Measurements from ENCODE around the gene TMEM108. TPM values are rescaled to one million over a fixed set of nuclear protein-coding genes. Genes with fewer than 3 reads are reported as not detected.

Gene TMEM108
- total RNA-seq, 4 donors from 2014 or later: 1.1 to 3.2 TPM; not detected in 2

DNA sequence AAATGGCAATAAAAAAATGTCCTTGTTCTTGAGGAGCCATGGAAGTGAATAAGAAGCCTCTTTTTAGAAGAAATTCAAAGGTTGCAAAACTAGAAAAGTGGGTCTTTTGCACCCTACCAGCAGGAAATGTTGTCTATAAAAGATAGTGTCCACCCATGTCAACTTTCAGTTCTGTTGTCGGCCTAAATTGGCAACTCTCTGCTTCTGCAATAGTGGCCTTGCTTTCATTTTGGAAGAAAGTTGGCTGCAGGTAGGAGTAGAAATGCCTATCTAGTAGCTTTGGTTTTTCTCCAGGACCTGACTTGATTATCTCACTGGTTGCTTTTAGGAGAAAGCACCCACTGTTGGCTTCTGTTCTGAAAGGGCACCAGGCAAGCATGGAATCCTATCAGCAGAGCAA lies 85.4 kb downstream of the TMEM108 start:
- intact Hi-C loops (cut with DNase I; ENCODE audit: low total_unique reads): no loop called here
- DNase-seq: no peak
- TF ChIP-seq, protein P1, sequence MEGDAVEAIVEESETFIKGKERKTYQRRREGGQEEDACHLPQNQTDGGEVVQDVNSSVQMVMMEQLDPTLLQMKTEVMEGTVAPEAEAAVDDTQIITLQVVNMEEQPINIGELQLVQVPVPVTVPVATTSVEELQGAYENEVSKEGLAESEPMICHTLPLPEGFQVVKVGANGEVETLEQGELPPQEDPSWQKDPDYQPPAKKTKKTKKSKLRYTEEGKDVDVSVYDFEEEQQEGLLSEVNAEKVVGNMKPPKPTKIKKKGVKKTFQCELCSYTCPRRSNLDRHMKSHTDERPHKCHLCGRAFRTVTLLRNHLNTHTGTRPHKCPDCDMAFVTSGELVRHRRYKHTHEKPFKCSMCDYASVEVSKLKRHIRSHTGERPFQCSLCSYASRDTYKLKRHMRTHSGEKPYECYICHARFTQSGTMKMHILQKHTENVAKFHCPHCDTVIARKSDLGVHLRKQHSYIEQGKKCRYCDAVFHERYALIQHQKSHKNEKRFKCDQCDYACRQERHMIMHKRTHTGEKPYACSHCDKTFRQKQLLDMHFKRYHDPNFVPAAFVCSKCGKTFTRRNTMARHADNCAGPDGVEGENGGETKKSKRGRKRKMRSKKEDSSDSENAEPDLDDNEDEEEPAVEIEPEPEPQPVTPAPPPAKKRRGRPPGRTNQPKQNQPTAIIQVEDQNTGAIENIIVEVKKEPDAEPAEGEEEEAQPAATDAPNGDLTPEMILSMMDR (IDR thresholded peaks at IDR 0.05): no peak
- TF ChIP-seq POLR2A (IDR thresholded peaks at IDR 0.05): no peak

DNA sequence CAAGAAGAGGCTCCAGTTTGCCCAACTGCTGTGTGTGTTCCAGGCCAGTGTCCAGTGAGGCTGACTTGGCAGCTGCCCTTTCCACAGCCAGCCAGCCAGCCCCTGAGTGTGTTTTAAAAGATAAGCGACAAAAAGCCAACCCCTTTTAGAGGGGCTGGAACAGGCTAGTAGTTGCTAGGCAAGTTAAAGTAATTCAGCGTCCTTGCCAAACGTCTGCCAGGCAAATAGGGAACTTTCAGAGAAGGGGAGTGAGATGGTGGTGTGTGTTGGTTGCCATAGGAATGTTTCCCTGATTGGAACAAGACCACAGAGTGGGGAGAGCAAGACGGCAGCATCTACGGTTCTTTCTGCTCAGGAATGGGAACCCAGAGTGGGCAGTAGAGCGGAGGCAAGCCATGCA lies 86.3 kb downstream of the TMEM108 start:
- no peak for TF ChIP-seq POLR2A (IDR thresholded peaks at IDR 0.05)
- TF ChIP-seq, protein P1 (IDR thresholded peaks at IDR 0.05): no peak
- Histone ChIP-seq H3K4me3 (no peak overlapping the region), H3K27ac (no peak overlapping the region), H3K36me3 (no peaks in the 10 kb centered on the region), H3K27me3 (no peaks in the 10 kb centered on the region), H3K4me1 (no peaks in the 10 kb centered on the region), H3K9me3 (no peaks in the 10 kb centered on the region)
- no peak for DNase-seq
- intact Hi-C loops (cut with DNase I; ENCODE audit: low total_unique reads): no loop called here

More for the DNA sequence above, 85.4 kb downstream of the TMEM108 start:
- Histone ChIP-seq H3K27me3 (no peaks in the 10 kb centered on the region), H3K36me3 (no peaks in the 10 kb centered on the region), H3K27ac (no peak overlapping the region), H3K9me3 (no peaks in the 10 kb centered on the region), H3K4me3 (no peak overlapping the region), H3K4me1 (no peaks in the 10 kb centered on the region)

DNA sequence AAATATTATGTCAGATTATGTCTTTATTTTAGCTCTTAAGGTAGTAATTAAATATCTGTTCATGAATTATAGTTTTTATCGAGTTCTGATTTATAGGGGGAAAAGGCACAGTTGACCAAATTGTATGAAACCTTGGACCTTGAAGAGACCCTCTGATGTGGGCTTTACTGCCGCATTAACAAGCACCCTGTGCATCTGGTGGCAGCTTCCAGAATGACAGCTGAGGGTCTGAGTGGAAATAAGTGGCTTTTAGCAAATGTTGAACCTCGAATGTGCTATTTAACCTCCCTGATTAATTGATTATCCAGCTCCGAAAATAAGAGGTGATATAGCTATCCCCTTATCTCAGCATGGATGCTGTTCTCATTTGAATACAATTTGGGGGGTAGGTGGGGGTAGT lies 87.0 kb downstream of the TMEM108 start:
- Histone ChIP-seq H3K4me1 (no peaks in the 10 kb centered on the region), H3K9me3 (no peaks in the 10 kb centered on the region), H3K27me3 (no peaks in the 10 kb centered on the region), H3K27ac (no peak overlapping the region), H3K4me3 (no peak overlapping the region), H3K36me3 (no peaks in the 10 kb centered on the region)
- TF ChIP-seq, protein P1 (IDR thresholded peaks at IDR 0.05): no peak
- intact Hi-C loops (cut with DNase I; ENCODE audit: low total_unique reads): no loop called here
- DNase-seq: no peak

DNA sequence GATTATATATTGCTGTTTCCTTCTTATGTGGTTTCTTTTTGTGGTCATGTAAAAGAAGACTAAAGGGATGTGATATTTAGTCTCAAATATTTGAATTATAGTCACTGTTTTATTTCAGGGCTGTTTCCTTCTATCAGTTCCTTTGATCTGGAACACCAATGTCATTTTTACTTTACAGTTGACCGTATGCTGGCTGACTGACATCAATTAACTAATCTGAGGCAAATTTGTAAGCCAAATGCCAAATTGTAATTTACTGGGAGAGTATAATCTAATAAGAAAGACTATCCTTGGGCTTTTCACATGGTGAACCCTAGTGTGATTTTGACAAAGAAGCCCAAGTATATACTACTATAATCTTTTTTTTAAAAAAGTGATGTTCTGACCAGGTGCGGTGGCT lies 87.6 kb downstream of the TMEM108 start:
- TF ChIP-seq POLR2A (IDR thresholded peaks at IDR 0.05): no peak
- TF ChIP-seq, protein P1 (IDR thresholded peaks at IDR 0.05): no peak
- H3K27me3 ChIP-seq: no peaks in the 10 kb centered on the region

DNA sequence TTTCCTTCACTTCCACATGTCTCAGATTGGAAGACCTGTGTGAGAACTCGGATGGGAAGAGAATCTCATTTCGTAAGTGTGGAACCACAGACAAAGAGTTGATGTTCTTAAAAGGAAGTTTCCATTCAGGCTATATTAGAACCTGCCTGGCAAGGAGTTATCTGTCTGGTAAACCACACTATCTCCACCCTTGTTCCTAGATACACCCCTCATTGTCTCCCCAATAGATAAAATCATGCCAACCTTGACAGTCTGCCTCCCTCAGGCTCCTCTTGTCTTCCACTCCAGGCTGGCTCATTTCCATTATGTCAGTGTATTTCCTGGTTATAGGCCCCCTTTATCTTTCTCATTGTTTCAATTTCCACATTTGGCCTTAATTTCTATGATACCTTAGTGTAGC lies 89.2 kb downstream of the TMEM108 start:
- no peaks in the 10 kb centered on the region for H3K36me3 ChIP-seq
- H3K4me3 ChIP-seq: no peak overlapping the region
- no peaks in the 10 kb centered on the region for H3K9me3 ChIP-seq
- no peak overlapping the region for H3K27ac ChIP-seq
- no peak for DNase-seq
- H3K27me3 ChIP-seq: no peaks in the 10 kb centered on the region
- intact Hi-C loops (cut with DNase I; ENCODE audit: low total_unique reads): no loop called here
- TF ChIP-seq POLR2A (IDR thresholded peaks at IDR 0.05): no peak
- TF ChIP-seq, protein P1 (IDR thresholded peaks at IDR 0.05): no peak
- H3K4me1 ChIP-seq: no peaks in the 10 kb centered on the region

More for the DNA sequence above, 87.6 kb downstream of the TMEM108 start:
- H3K4me3 ChIP-seq: no peak overlapping the region
- H3K9me3 ChIP-seq: no peaks in the 10 kb centered on the region
- no peak for DNase-seq
- intact Hi-C loops (cut with DNase I; ENCODE audit: low total_unique reads): no loop called here
- H3K4me1 ChIP-seq: no peaks in the 10 kb centered on the region
- H3K36me3 ChIP-seq: no peaks in the 10 kb centered on the region
- H3K27ac ChIP-seq: no peak overlapping the region
